PC-3 (cell line): ENCODE results near the gene HDAC9. TPM values are rescaled to one million over a fixed set of nuclear protein-coding genes. Genes with fewer than 3 reads are reported as not detected.

ENCODE experiments used
- ATAC-seq: fragments of 200-7000 bp; cut with Tn5 transposase; 2 replicates; pipeline ENCODE4 v1.9.1; 2020; ENCODE audit warnings: mild to moderate bottlenecking, moderate library complexity
- BruUV-seq: library from RNA; stranded (reverse); fragments of 400-500 nt; replicated peaks from 2 replicates; lab custom pipeline; 2021; lab: Mats Ljungman, UMichigan
- CTCF ChIA-PET: fragments of 300-600 bp; sonication (Branson Sonifier 250); formaldehyde crosslinking; loops from one replicate; lab custom pipeline; 2022; ENCODE audit warnings: antibody characterized with exemption; lab: Charles Lee
- POLR2A ChIA-PET: fragments of 300-600 bp; sonication (Branson Sonifier 250); formaldehyde crosslinking; loops from one replicate; lab custom pipeline; 2022; ENCODE audit warnings: antibody characterized with exemption; ENCODE audit not compliant: unreplicated experiment; lab: Charles Lee
- DNase-seq: peaks from one replicate; pipeline ENCODE4 v3.0.0-alpha.2; 2015
- H2AFZ ChIP-seq: fragments of 300-600 bp; sonication (generic); 2 replicates; pipeline ENCODE4 v1.6.0; 2016; ENCODE audit warnings: antibody characterized with exemption, low read length
- H3F3A ChIP-seq: fragments of 300-600 bp; sonication (generic); one replicate; pipeline ENCODE4 v1.6.0; 2017; ENCODE audit warnings: antibody characterized with exemption, low read length, control low read depth, mild to moderate bottlenecking; ENCODE audit not compliant: unreplicated experiment
- H3K27ac ChIP-seq: fragments of 300-600 bp; sonication (generic); 2 replicates; pipeline ENCODE4 v1.5.1; 2016; ENCODE audit warnings: mild to moderate bottlenecking, low read length
- H3K27me3 ChIP-seq: fragments of 300-600 bp; sonication (generic); 2 replicates; pipeline ENCODE4 v1.6.1; 2016; ENCODE audit warnings: low read length, mixed read lengths
- H3K36me3 ChIP-seq: fragments of 300-600 bp; sonication (generic); 2 replicates; pipeline ENCODE4 v1.6.1; 2016; ENCODE audit warnings: low read depth, mixed run types, low read length, mixed read lengths
- H3K4me1 ChIP-seq: fragments of 300-600 bp; sonication (generic); 2 replicates; pipeline ENCODE4 v1.5.1; 2016; ENCODE audit warnings: low read length; ENCODE audit not compliant: insufficient read depth
- H3K4me2 ChIP-seq: fragments of 300-600 bp; sonication (generic); 2 replicates; pipeline ENCODE4 v1.6.0; 2016; ENCODE audit warnings: low read length
- H3K4me3 ChIP-seq: fragments of 300-600 bp; sonication (generic); 2 replicates; pipeline ENCODE4 v1.5.1; 2016; ENCODE audit warnings: mild to moderate bottlenecking, low read length, mixed read lengths
- H3K79me2 ChIP-seq: fragments of 300-600 bp; sonication (generic); 2 replicates; pipeline ENCODE4 v1.6.1; 2017; ENCODE audit warnings: low read length, mixed read lengths
- H3K9ac ChIP-seq: fragments of 300-600 bp; sonication (generic); 2 replicates; pipeline ENCODE4 v1.6.0; 2016; ENCODE audit warnings: mild to moderate bottlenecking, low read length
- H3K9me2 ChIP-seq: fragments of 300-600 bp; sonication (generic); replicated peaks from 2 replicates; pipeline ENCODE4 v1.6.1; 2016; ENCODE audit warnings: mixed run types, low read length, mixed read lengths
- H3K9me3 ChIP-seq: fragments of 300-600 bp; sonication (generic); 2 replicates; pipeline ENCODE4 v1.6.1; 2016; ENCODE audit warnings: low read length, mixed read lengths
- H4K20me1 ChIP-seq: fragments of 300-600 bp; sonication (generic); 2 replicates; pipeline ENCODE4 v1.6.1; 2016; ENCODE audit warnings: low read length, mixed read lengths
- EZH2 ChIP-seq: fragments of 300-600 bp; sonication (generic); IDR thresholded peaks from one replicate; pipeline ENCODE4 v1.6.1; 2017; ENCODE audit warnings: antibody characterized with exemption, mild to moderate bottlenecking, low read length; ENCODE audit not compliant: unreplicated experiment
- EZH2phosphoT487 ChIP-seq: fragments of 300-600 bp; sonication (generic); IDR thresholded peaks from 2 replicates; pipeline ENCODE4 v1.6.1; 2018; ENCODE audit warnings: mild to moderate bottlenecking, antibody characterized with exemption, low read length, borderline replicate concordance
- intact Hi-C: fragments of 100-400 bp; cut with micrococcal nuclease; formaldehyde crosslinking; loops from 2 replicates; pipeline ENCODE4 v1.9.0; 2023
- total RNA-seq: library from RNA; depleted of rRNA; stranded (reverse); fragments of >200 nt; gene quantifications from 2 replicates; pipeline ENCODE4 v1.2.3, GENCODE V29; 2014
- TF ChIP-seq, protein P1 (sequence below): fragments of 300-600 bp; sonication (generic); conservative IDR thresholded peaks from 2 replicates; pipeline ENCODE4 v1.5.1; 2017; ENCODE audit warnings: antibody characterized with exemption, low read depth, mild to moderate bottlenecking, low read length

The HDAC9 gene
- total RNA-seq, 1 experiment from 2014 or later = 7.8 TPM

DNA sequence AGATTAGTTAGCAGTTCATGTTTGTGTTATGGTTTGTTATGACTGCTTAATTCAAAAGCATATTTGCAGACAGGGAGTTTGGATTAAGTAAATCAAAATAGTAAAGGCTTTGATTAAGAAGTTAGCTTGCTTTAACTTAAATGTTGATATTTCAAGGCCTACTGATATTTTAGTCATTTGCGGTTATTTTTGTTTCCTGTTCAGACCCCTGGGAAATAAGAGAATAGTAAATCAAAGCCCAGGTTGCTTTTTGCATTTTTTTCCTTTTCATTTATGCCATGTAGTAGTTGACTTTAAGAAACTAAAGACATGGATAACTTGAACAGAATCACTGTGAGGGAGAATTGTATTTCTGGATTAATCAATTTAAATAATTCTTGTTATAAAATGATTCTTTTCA is 77.3 kb downstream of the HDAC9 start:
- intact Hi-C loops = loop anchor here (5.0 kb wide), 1 partner anchor 891 kb away; no protein-coding TSS in a partner anchor
- no peaks in the 10 kb centered on the region for H3F3A ChIP-seq
- H3K4me2 ChIP-seq = no peak overlapping the region
- no peak overlapping the region for H3K9ac ChIP-seq
- H3K79me2 ChIP-seq = no peaks in the 10 kb centered on the region
- no peaks in the 10 kb centered on the region for H4K20me1 ChIP-seq
- H3K36me3 ChIP-seq = no peaks in the 10 kb centered on the region
- no peaks in the 10 kb centered on the region for H3K9me2 ChIP-seq
- no peak overlapping the region for H2AFZ ChIP-seq
- H3K9me3 ChIP-seq = no peaks in the 10 kb centered on the region
- peaks cover 14% of the 10 kb centered on the region; the same call in 1 of the 2 replicates for H3K4me1 ChIP-seq
- no peak overlapping the region for H3K27ac ChIP-seq
- H3K27me3 ChIP-seq = no peaks in the 10 kb centered on the region
- ATAC-seq (no peak), DNase-seq (no peak)
- CTCF ChIA-PET = interaction anchor here (1.6 kb wide), 1 partner anchor 221 kb away, joined by 3 read pairs; no protein-coding TSS in a partner anchor
- BruUV-seq = no TSS peak
- no peak for TF ChIP-seq EZH2phosphoT487
- TF ChIP-seq, protein P1, sequence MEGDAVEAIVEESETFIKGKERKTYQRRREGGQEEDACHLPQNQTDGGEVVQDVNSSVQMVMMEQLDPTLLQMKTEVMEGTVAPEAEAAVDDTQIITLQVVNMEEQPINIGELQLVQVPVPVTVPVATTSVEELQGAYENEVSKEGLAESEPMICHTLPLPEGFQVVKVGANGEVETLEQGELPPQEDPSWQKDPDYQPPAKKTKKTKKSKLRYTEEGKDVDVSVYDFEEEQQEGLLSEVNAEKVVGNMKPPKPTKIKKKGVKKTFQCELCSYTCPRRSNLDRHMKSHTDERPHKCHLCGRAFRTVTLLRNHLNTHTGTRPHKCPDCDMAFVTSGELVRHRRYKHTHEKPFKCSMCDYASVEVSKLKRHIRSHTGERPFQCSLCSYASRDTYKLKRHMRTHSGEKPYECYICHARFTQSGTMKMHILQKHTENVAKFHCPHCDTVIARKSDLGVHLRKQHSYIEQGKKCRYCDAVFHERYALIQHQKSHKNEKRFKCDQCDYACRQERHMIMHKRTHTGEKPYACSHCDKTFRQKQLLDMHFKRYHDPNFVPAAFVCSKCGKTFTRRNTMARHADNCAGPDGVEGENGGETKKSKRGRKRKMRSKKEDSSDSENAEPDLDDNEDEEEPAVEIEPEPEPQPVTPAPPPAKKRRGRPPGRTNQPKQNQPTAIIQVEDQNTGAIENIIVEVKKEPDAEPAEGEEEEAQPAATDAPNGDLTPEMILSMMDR = no peak
- no peak for TF ChIP-seq EZH2
- H3K4me3 ChIP-seq = no peak overlapping the region
- POLR2A ChIA-PET = no interaction called here

- intact Hi-C loops = loop anchor here (5.0 kb wide), 1 partner anchor 891 kb away; no protein-coding TSS in a partner anchor
- Histone ChIP-seq H3K4me2 (no peak overlapping the region), H3K27me3 (no peaks in the 10 kb centered on the region), H3K27ac (no peak overlapping the region), H3F3A (no peaks in the 10 kb centered on the region), H3K79me2 (no peaks in the 10 kb centered on the region), H4K20me1 (no peaks in the 10 kb centered on the region), H3K9me2 (no peaks in the 10 kb centered on the region), H3K4me1 (peaks cover 14% of the 10 kb centered on the region; the same call in 1 of the 2 replicates), H2AFZ (no peak overlapping the region), H3K9me3 (no peaks in the 10 kb centered on the region), H3K4me3 (no peak overlapping the region), H3K36me3 (no peaks in the 10 kb centered on the region), H3K9ac (no peak overlapping the region)
- no peak for TF ChIP-seq EZH2
- TF ChIP-seq, protein P1 = no peak
- no peak for TF ChIP-seq EZH2phosphoT487
- POLR2A ChIA-PET = no interaction called here
- CTCF ChIA-PET = interaction anchor here (0.6 kb wide), 1 partner anchor 13 kb away, joined by 3 read pairs; no protein-coding TSS in a partner anchor
- no TSS peak for BruUV-seq
- DNase-seq = no peak
- no peak for ATAC-seq
Observed at GRCh38 chr7:18573410-18574234, 78.1 kb downstream of the HDAC9 start.

GRCh38 chr7:18574235-18574540 is 78.6 kb downstream of the HDAC9 start:
- no peak for DNase-seq
- Histone ChIP-seq H3K9ac (no peak overlapping the region), H3K27ac (no peak overlapping the region), H3K27me3 (no peaks in the 10 kb centered on the region), H4K20me1 (no peaks in the 10 kb centered on the region), H3K4me2 (no peak overlapping the region), H3K4me3 (no peak overlapping the region), H3F3A (no peaks in the 10 kb centered on the region), H2AFZ (no peak overlapping the region), H3K4me1 (peaks cover 14% of the 10 kb centered on the region; the same call in 1 of the 2 replicates), H3K9me3 (no peaks in the 10 kb centered on the region), H3K79me2 (no peaks in the 10 kb centered on the region), H3K9me2 (no peaks in the 10 kb centered on the region), H3K36me3 (no peaks in the 10 kb centered on the region)
- ChIA-PET CTCF (interaction anchor here (0.6 kb wide), 1 partner anchor 13 kb away, joined by 3 read pairs; no protein-coding TSS in a partner anchor), POLR2A (no interaction called here)
- TF ChIP-seq, protein P1 = no peak
- TF ChIP-seq EZH2phosphoT487 (no peak), EZH2 (no peak)
- intact Hi-C loops = loop anchor here (5.0 kb wide), 1 partner anchor 892 kb away; no protein-coding TSS in a partner anchor
- ATAC-seq = no peak
- BruUV-seq = no TSS peak
